Panc1 (cell line): Measurements from ENCODE around the gene DAPK2. TPM values are rescaled to one million over a fixed set of nuclear protein-coding genes. Genes with fewer than 3 reads are reported as not detected.

Source experiments
- ATAC-seq: fragments of 200-7000 bp; cut with Tn5 transposase; 2 replicates; pipeline ENCODE4 v1.9.1; 2020; ENCODE audit warnings: mild to moderate bottlenecking, moderate library complexity
- BruUV-seq: library from RNA; stranded (reverse); fragments of 400-500 nt; replicated peaks from 2 replicates; lab custom pipeline; 2021; lab: Mats Ljungman, UMichigan
- CTCF ChIA-PET: fragments of 300-600 bp; sonication (Branson Sonifier 250); formaldehyde crosslinking; loops from one replicate; lab custom pipeline; 2022; ENCODE audit warnings: antibody characterized with exemption; lab: Charles Lee
- POLR2A ChIA-PET: fragments of 300-600 bp; sonication (Branson Sonifier 250); formaldehyde crosslinking; loops from one replicate; lab custom pipeline; 2022; ENCODE audit warnings: antibody characterized with exemption; lab: Charles Lee
- DNase-seq: peaks from one replicate; pipeline ENCODE4 v3.0.0-alpha.2; 2010; ENCODE audit warnings: low read depth, low spot score
- H3K27ac ChIP-seq: 2 replicates; pipeline ENCODE4 v1.5.1; 2011; ENCODE audit warnings: mild to moderate bottlenecking, low read length, inconsistent platforms
- H3K27me3 ChIP-seq: fragments of 200-500 bp; sonication (Bioruptor generic); 2 replicates; pipeline ENCODE4 v1.6.0; 2014; ENCODE audit warnings: low read length, inconsistent platforms; ENCODE audit not compliant: control insufficient read depth, insufficient read depth
- H3K36me3 ChIP-seq: fragments of 200-500 bp; sonication (Bioruptor generic); 2 replicates; pipeline ENCODE4 v1.5.1; 2014; ENCODE audit warnings: inconsistent platforms, mild to moderate bottlenecking, low read length, moderate library complexity; ENCODE audit not compliant: control insufficient read depth, insufficient read depth
- H3K4me1 ChIP-seq: 2 replicates; pipeline ENCODE4 v1.5.1; 2011; ENCODE audit warnings: inconsistent platforms, mild to moderate bottlenecking, low read length, moderate library complexity; ENCODE audit not compliant: control insufficient read depth, insufficient read depth
- H3K4me3 ChIP-seq, 2 experiments: 2 replicates each; pipeline ENCODE4 v1.5.1; 2011 to 2012; ENCODE audit warnings: low read depth in 2 of 2, low read length in 2 of 2, mild to moderate bottlenecking in 2 of 2, inconsistent platforms in 1 of 2, moderate library complexity in 1 of 2
- H3K9me3 ChIP-seq: fragments of 200-500 bp; sonication (Bioruptor generic); 2 replicates; pipeline ENCODE4 v1.5.1; 2014; ENCODE audit warnings: low read depth, mild to moderate bottlenecking, inconsistent platforms, low read length, moderate library complexity; ENCODE audit not compliant: control insufficient read depth, insufficient read depth
- POLR2AphosphoS5 ChIP-seq: IDR thresholded peaks from 2 replicates; pipeline ENCODE4 v1.6.1; 2012; ENCODE audit warnings: mild to moderate bottlenecking, low read depth, low read length, moderate library complexity
- SIN3A ChIP-seq: IDR thresholded peaks from 2 replicates; pipeline ENCODE4 v1.6.1; 2012; ENCODE audit warnings: low read depth, mild to moderate bottlenecking, low read length, moderate library complexity, borderline replicate concordance; ENCODE audit not compliant: insufficient read depth
- TCF7L2 ChIP-seq: IDR thresholded peaks from 2 replicates; pipeline ENCODE4 v1.6.1; 2011; ENCODE audit warnings: mild to moderate bottlenecking, low read depth, low read length, inconsistent platforms
- in situ Hi-C: cut with HindIII; loops from 2 replicates; pipeline ENCODE4 v1.10.0; 2016; ENCODE audit warnings: low sequenced_read_pairs, low pct_unique_long_range_greater_than_20kb
- intact Hi-C: fragments of 100-400 bp; cut with micrococcal nuclease; formaldehyde crosslinking; loops from one replicate; pipeline ENCODE4 v1.10.0; 2022; ENCODE audit not compliant: unreplicated experiment
- total RNA-seq: library from RNA; stranded (reverse); gene quantifications from one replicate; pipeline ENCODE4 v1.2.1, GENCODE V29; 2021; ENCODE audit not compliant: unreplicated experiment
- TF ChIP-seq, protein P1 (sequence below), 2 experiments: IDR thresholded peaks; 2 replicates each; pipeline ENCODE4 v1.6.1; 2011 to 2012; ENCODE audit warnings: low read depth in 2 of 2, control low read depth in 1 of 2, low read length in 1 of 2, mild to moderate bottlenecking in 1 of 2, moderate library complexity in 1 of 2; ENCODE audit not compliant: insufficient read depth in 1 of 2
- TF ChIP-seq, protein P2 (sequence below): fragments of 450-650 bp; IDR thresholded peaks from 2 replicates; pipeline ENCODE4 v1.5.1; 2017; ENCODE audit warnings: mild to moderate bottlenecking

DAPK2 gene
- total RNA-seq, 1 experiment from 2014 or later = 10.2 TPM

GRCh38 chr15:64045101-64045435, 1.2 kb downstream of the DAPK2 start:
- no peaks in the 10 kb centered on the region for H3K36me3 ChIP-seq
- no TSS peak for BruUV-seq
- no peak overlapping the region for H3K4me3 ChIP-seq
- no peaks in the 10 kb centered on the region for H3K9me3 ChIP-seq
- intact Hi-C loops = loop anchor here (10.0 kb wide), 2 partner anchors 130 to 200 kb away; no protein-coding TSS in a partner anchor
- POLR2A ChIA-PET = no interaction called here
- TF ChIP-seq SIN3A = no peak
- TF ChIP-seq TCF7L2 = no peak
- TF ChIP-seq, protein P1, sequence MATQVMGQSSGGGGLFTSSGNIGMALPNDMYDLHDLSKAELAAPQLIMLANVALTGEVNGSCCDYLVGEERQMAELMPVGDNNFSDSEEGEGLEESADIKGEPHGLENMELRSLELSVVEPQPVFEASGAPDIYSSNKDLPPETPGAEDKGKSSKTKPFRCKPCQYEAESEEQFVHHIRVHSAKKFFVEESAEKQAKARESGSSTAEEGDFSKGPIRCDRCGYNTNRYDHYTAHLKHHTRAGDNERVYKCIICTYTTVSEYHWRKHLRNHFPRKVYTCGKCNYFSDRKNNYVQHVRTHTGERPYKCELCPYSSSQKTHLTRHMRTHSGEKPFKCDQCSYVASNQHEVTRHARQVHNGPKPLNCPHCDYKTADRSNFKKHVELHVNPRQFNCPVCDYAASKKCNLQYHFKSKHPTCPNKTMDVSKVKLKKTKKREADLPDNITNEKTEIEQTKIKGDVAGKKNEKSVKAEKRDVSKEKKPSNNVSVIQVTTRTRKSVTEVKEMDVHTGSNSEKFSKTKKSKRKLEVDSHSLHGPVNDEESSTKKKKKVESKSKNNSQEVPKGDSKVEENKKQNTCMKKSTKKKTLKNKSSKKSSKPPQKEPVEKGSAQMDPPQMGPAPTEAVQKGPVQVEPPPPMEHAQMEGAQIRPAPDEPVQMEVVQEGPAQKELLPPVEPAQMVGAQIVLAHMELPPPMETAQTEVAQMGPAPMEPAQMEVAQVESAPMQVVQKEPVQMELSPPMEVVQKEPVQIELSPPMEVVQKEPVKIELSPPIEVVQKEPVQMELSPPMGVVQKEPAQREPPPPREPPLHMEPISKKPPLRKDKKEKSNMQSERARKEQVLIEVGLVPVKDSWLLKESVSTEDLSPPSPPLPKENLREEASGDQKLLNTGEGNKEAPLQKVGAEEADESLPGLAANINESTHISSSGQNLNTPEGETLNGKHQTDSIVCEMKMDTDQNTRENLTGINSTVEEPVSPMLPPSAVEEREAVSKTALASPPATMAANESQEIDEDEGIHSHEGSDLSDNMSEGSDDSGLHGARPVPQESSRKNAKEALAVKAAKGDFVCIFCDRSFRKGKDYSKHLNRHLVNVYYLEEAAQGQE (IDR thresholded peaks at IDR 0.05; ENCODE audit: insufficient read depth in 1 of 2, low read depth in 2 of 2, low read length in 1 of 2) = no peak
- TF ChIP-seq, protein P2, sequence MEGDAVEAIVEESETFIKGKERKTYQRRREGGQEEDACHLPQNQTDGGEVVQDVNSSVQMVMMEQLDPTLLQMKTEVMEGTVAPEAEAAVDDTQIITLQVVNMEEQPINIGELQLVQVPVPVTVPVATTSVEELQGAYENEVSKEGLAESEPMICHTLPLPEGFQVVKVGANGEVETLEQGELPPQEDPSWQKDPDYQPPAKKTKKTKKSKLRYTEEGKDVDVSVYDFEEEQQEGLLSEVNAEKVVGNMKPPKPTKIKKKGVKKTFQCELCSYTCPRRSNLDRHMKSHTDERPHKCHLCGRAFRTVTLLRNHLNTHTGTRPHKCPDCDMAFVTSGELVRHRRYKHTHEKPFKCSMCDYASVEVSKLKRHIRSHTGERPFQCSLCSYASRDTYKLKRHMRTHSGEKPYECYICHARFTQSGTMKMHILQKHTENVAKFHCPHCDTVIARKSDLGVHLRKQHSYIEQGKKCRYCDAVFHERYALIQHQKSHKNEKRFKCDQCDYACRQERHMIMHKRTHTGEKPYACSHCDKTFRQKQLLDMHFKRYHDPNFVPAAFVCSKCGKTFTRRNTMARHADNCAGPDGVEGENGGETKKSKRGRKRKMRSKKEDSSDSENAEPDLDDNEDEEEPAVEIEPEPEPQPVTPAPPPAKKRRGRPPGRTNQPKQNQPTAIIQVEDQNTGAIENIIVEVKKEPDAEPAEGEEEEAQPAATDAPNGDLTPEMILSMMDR = no peak
- no peak for TF ChIP-seq POLR2AphosphoS5
- DNase-seq = no peak
- CTCF ChIA-PET = interaction anchor here (0.9 to 1.3 kb wide), 2 partner anchors 219 to 292 kb away, joined by 3 to 5 read pairs; no protein-coding TSS in a partner anchor
- H3K4me1 ChIP-seq = peaks cover 5% of the 10 kb centered on the region
- no peak for ATAC-seq
- no peaks in the 10 kb centered on the region for H3K27me3 ChIP-seq
- in situ Hi-C loops = no loop called here
- H3K27ac ChIP-seq = no peak overlapping the region

GRCh38 chr15:64044300-64045100, 1.8 kb downstream of the DAPK2 start:
- no peak for DNase-seq
- intact Hi-C loops (loop anchor here (10.0 kb wide), 2 partner anchors 130 to 200 kb away; no protein-coding TSS in a partner anchor), in situ Hi-C loops (no loop called here)
- ChIA-PET CTCF (interaction anchor here (0.9 to 1.3 kb wide), 2 partner anchors 218 to 291 kb away, joined by 3 to 5 read pairs; no protein-coding TSS in a partner anchor), POLR2A (no interaction called here)
- Histone ChIP-seq H3K27ac (no peak overlapping the region), H3K9me3 (no peaks in the 10 kb centered on the region), H3K4me3 (no peak overlapping the region), H3K27me3 (no peaks in the 10 kb centered on the region), H3K36me3 (no peaks in the 10 kb centered on the region), H3K4me1 (peaks cover 4% of the 10 kb centered on the region)
- no TSS peak for BruUV-seq
- no peak for ATAC-seq
- TF ChIP-seq POLR2AphosphoS5 (no peak), SIN3A (no peak), TCF7L2 (no peak)
- TF ChIP-seq, protein P1 (IDR thresholded peaks at IDR 0.05; ENCODE audit: insufficient read depth in 1 of 2, low read depth in 2 of 2, low read length in 1 of 2) = no peak
- TF ChIP-seq, protein P2 = no peak
